ENCODE measurements around the gene SEPTIN10.

DNA sequence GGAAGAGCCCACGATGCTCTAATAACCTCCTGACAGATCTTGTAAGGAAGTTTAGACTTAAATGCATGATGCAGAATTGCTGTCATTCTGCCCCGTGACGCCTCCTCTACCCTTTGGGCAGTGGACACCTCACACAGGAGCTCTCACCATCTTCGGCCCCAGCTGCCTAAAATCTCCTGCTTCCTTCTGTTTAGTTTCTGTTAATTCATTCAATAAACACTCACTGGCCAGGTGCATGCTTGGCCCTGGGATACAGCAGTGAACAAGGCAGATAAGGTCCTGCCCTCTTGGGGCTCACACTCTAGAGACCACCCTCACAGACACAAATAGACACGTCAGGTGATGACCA lies 81.1 kb downstream of the SEPTIN10 start:
- TF ChIP-seq, protein P1, sequence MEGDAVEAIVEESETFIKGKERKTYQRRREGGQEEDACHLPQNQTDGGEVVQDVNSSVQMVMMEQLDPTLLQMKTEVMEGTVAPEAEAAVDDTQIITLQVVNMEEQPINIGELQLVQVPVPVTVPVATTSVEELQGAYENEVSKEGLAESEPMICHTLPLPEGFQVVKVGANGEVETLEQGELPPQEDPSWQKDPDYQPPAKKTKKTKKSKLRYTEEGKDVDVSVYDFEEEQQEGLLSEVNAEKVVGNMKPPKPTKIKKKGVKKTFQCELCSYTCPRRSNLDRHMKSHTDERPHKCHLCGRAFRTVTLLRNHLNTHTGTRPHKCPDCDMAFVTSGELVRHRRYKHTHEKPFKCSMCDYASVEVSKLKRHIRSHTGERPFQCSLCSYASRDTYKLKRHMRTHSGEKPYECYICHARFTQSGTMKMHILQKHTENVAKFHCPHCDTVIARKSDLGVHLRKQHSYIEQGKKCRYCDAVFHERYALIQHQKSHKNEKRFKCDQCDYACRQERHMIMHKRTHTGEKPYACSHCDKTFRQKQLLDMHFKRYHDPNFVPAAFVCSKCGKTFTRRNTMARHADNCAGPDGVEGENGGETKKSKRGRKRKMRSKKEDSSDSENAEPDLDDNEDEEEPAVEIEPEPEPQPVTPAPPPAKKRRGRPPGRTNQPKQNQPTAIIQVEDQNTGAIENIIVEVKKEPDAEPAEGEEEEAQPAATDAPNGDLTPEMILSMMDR (IDR thresholded peaks at IDR 0.05) = no peak
- no peak for TF ChIP-seq POLR2AphosphoS5 (IDR thresholded peaks at IDR 0.05; ENCODE audit: insufficient read depth in 1 of 2, low read depth in 1 of 2)

All from vagina (tissue), 2 donors.